ENCODE data around the gene CACNA1C.

The CACNA1C gene

DNA sequence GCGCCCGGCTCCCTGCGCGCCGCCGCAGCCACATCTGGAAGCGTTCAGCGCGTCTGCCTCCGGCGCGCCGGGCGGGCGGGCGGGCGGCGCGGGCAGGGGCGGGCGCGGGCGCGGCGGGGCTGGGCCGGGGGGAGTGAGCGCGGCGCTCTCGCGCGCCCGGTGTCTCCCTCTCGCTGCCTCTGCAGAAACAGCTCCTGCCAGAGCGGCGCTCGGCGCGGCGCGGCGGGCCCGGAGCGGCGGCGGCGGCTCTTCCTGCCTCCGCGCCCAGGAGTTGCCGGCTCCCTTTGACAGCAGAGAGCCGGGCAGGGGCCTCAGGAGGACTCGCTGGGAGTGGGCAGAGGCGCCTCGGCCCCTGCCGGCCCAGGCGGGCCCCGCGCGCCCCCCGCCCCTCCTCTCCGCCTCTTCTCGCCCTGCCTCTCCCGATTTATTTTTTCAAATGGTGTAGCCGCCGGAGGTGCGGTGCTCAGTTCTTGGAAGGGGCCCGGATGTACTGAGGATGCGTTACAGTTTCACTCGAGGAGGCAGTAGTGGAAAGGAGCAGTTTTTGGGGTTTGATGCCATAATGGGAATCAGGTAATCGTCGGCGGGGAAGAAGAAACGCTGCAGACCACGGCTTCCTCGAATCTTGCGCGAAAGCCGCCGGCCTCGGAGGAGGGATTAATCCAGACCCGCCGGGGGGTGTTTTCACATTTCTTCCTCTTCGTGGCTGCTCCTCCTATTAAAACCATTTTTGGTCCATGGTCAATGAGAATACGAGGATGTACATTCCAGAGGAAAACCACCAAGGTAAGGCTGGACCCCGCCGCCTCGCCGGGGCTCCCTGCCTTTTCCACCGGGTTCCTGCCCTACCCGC, at the start of gene CACNA1C:
Gene CACNA1C, plus strand, starts transcription at position 162 of the 853 bp plus-strand sequence. Its CDS starts 576 bp downstream, at position 738.
- TF ChIP-seq GATA3 (IDR thresholded peaks at IDR 0.05; ENCODE audit: low read depth, low read length) (no peak), GATA2 (IDR thresholded peaks at IDR 0.05; ENCODE audit: low read depth, low read length) (no peak)

GRCh38 chr12:2003676-2004112, 49.1 kb upstream of the CACNA1C start:
- no peak for TF ChIP-seq GATA2 (IDR thresholded peaks at IDR 0.05; ENCODE audit: low read depth, low read length)
- no peak for TF ChIP-seq GATA3 (IDR thresholded peaks at IDR 0.05; ENCODE audit: low read depth, low read length)

DNA sequence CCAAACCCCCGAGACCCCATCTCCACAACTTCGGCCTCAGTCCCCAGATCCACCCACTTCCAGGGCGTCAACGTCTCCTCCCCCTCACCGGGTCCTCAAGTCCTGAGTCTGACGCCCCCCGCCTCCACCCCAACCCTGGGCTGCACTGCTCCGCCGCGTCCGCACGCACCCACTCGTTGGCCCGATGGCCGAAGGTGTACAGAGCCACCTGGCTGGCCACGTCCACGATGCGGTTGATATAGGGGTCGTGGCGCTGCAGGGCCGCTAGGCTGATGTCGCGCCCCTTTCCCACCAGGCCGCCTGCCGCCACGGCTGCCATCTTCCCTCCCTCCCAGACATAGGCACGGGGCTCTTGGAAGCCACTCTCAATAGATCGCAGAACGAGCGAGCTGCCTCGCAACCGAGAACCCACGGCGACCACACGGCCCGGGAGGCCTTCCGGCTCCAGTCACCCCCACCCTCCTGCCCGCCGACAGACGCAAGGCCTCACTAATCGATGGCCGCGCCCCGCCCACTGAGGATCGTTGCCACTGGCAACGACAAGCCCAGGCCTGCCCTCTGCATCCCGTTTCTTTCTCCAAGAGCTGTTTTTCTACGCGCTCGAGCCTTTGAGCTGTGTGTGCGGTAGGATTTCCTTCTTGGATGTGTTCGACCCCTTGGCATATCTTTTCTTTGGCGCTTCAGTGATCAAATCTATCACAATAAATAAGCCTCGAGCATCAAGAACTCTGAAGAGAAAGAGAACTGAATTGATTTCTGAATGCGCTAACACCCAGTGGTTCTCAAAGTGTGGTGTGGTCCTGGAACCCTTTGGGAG, 48.5 kb upstream of the CACNA1C start, which contains the start of gene DCP1B:
Gene DCP1B, minus strand, starts transcription at position 345 of the 817 bp plus-strand sequence. Its CDS starts 26 bp downstream, at position 319.
- no peak for TF ChIP-seq GATA2 (IDR thresholded peaks at IDR 0.05; ENCODE audit: low read depth, low read length)
- TF ChIP-seq GATA3 (IDR thresholded peaks at IDR 0.05; ENCODE audit: low read depth, low read length): no peak

DNA sequence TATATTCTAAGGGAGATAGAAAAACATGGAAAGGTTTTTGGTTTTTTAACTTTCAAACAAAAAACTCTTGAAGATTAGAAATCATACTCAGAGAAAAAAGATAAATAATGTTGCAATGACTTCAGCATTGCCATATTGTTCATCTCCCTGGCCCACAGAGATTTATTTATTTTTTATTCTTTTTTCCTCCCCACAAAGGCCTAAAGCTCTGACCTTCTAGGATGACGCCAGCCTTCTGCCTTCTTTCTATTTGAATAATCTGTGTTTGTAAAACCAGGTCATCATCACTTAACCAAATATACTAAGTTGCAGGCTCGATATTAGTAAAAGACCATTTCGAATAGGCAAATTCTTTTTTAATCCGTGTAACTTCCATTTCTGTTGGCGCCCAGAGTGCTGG, 44.1 kb upstream of the CACNA1C start:
- TF ChIP-seq GATA2 (IDR thresholded peaks at IDR 0.05; ENCODE audit: low read depth, low read length): no peak
- TF ChIP-seq GATA3 (IDR thresholded peaks at IDR 0.05; ENCODE audit: low read depth, low read length): no peak

GRCh38 chr12:2009623-2010022, 43.2 kb upstream of the CACNA1C start:
- no peak for TF ChIP-seq GATA3 (IDR thresholded peaks at IDR 0.05; ENCODE audit: low read depth, low read length)
- no peak for TF ChIP-seq GATA2 (IDR thresholded peaks at IDR 0.05; ENCODE audit: low read depth, low read length)

DNA sequence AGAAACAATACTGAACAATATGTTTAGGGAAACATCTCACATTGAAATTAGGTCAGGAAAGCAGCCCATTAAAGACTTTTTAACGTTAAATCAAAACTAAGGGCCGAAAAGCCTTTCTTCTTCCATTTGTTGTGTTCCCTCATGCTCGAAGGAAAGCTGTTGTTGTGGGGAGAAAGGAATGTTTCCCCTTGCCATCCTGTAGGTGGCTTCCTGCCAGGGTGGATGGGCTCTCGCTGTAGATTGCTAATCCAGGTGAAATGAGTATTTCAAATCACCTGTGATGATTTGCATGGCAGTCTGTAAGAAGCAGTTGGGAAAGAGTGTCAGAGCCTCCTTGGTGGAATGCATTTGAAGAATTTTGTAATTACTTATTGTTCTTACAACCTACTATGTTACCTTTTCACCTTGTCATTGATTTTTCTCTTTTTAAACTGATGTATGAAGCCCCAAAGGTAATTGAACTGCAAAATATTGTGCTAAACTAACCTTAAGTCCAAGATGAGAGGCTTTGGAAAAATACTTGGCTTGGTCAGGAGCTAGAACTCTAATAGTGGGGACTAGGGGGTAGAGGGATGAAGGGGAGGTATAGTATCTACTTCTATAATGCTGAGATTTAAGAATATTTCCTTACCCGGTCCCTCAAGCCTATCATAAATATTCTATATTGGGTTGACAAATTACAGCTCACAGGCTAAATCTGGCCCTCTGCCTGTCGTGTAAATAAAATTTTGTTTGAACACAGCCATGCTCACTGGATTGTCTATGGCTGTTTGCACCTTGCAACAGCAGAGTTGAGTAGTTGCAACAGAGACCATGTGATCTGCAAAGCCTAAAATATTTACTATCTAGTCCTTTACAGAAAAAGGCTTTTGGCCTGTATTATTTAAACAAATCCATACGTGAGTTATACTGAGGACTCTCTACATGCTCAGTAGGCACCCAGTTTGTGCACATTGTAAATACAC, 40.9 kb upstream of the CACNA1C start:
- TF ChIP-seq GATA2 (IDR thresholded peaks at IDR 0.05; ENCODE audit: low read depth, low read length) (no peak), GATA3 (IDR thresholded peaks at IDR 0.05; ENCODE audit: low read depth, low read length) (no peak)

DNA sequence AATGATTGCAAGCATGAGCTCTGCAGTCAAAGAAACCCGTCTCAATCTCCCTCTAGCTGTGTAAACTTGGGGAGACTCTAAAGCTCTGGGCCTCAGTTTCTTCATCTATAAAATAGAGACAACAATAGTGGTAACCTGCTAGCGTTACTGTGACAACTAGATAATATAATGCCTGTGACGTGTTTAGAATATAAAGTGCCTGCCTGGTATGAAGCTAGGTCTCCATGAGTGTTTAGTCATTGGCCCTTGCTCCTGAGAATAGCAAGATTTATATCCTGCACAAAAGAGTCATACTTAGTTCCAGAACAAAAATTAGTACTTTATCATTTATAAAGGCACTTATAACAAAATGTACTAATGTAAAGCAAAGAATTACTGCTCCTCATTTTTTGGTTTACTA, 39.7 kb upstream of the CACNA1C start:
- TF ChIP-seq GATA2 (IDR thresholded peaks at IDR 0.05; ENCODE audit: low read depth, low read length) (no peak), GATA3 (IDR thresholded peaks at IDR 0.05; ENCODE audit: low read depth, low read length) (no peak)

- peak; percentile 63; the same call in 1 of the 2 replicates for TF ChIP-seq GATA3 (IDR thresholded peaks at IDR 0.05; ENCODE audit: low read depth, low read length)
- TF ChIP-seq GATA2 (IDR thresholded peaks at IDR 0.05; ENCODE audit: low read depth, low read length): peak; percentile 73
These were observed 39.1 kb upstream of the CACNA1C start for GRCh38 chr12:2013527-2014223.

DNA sequence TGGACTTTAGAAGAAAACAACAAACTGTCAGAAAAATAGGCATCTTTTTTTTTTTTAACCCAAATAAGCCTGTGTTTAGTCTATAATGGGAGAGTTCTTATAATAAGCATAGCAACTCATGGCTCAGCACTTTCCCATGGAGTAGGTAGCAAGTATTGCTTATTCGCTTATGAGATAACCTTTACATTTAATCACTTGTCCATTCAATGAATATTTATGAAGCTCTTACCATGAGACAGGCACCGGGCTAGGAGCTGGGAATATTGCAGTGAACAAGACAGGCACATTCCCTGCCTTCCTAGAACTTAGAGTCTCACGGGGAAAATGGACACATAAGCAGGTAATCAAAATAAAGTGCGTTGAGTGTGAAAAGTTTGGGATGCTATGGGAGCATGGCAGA, 38.6 kb upstream of the CACNA1C start:
- TF ChIP-seq GATA2 (IDR thresholded peaks at IDR 0.05; ENCODE audit: low read depth, low read length) (no peak), GATA3 (IDR thresholded peaks at IDR 0.05; ENCODE audit: low read depth, low read length) (no peak)

- TF ChIP-seq GATA2 (IDR thresholded peaks at IDR 0.05; ENCODE audit: low read depth, low read length): no peak
- TF ChIP-seq GATA3 (IDR thresholded peaks at IDR 0.05; ENCODE audit: low read depth, low read length): no peak
These were observed 35.8 kb upstream of the CACNA1C start for GRCh38 chr12:2016862-2017545.

DNA sequence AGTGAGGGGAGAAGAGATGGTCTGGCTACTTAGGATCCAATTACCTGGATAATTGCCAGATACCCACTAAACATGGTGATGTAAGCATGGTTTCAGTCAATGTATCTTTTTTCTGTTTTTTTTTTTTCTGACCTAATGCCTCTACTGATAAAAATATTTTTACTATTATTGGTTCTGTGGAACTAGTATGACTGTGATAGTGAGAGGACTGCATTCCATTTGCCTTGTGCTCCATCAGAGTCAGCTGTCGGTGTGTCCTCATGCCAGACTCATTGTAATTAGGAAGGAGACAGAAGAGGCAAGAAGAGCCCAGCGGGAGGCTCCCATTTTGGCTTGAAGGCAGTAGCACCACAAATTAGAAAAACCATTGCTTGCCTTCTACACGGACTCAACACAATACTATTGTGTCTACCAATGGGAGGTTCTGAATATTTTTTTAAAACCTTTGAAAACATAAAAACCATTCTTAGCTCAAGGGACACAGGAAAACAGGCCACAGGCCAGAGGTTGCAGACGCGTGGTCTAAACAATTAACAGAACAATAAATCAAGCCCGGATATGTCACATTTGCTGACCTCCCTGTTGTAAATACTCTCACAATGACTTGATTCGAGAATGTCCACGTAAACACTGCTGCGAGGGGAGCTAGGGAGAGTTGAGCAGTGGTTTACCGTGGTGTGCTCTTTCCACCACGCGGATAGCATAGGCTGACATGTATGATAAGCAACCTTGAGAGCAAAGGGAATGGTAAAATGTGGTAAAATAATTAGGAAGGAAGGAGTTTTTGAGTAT, 35.0 kb upstream of the CACNA1C start:
- TF ChIP-seq GATA2 (IDR thresholded peaks at IDR 0.05; ENCODE audit: low read depth, low read length) (no peak), GATA3 (IDR thresholded peaks at IDR 0.05; ENCODE audit: low read depth, low read length) (no peak)

- TF ChIP-seq GATA3 (IDR thresholded peaks at IDR 0.05; ENCODE audit: low read depth, low read length) (no peak), GATA2 (IDR thresholded peaks at IDR 0.05; ENCODE audit: low read depth, low read length) (no peak)
These were observed 34.4 kb upstream of the CACNA1C start for GRCh38 chr12:2018391-2018790.
